Fibroblast of skin of abdomen (primary cell): ENCODE results near the gene TRIOBP.
"Not testable (repeated sequence)": the region's sequence is repeated elsewhere in the genome, so short reads cannot be mapped to it uniquely, and the experiment has no call there.

ENCODE experiments used
- DNase-seq: peaks from one replicate; pipeline ENCODE4 v3.0.0-alpha.2; 2013

The TRIOBP gene

GRCh38 chr22:37694131-37694530 is 2.7 kb upstream of the TRIOBP start:
- DNase-seq: not testable (repeated sequence)

GRCh38 chr22:37696260-37696656 is 590 bp upstream of the TRIOBP start:
- not testable (repeated sequence) for DNase-seq

- no peak for DNase-seq
Measured at GRCh38 chr22:37697538-37697835, 639 bp downstream of the TRIOBP start.

GRCh38 chr22:37701141-37701786 is 4.4 kb downstream of the TRIOBP start:
- DNase-seq: no peak

- no peak for DNase-seq
Measured at GRCh38 chr22:37703906-37704305, 7.1 kb downstream of the TRIOBP start.

GRCh38 chr22:37704645-37705044 is 7.8 kb downstream of the TRIOBP start:
- DNase-seq: no peak

GRCh38 chr22:37705205-37705604 is 8.4 kb downstream of the TRIOBP start:
- no peak for DNase-seq

GRCh38 chr22:37708580-37709444 is 12.0 kb downstream of the TRIOBP start:
- no peak for DNase-seq

GRCh38 chr22:37709445-37709765 is 12.6 kb downstream of the TRIOBP start:
- DNase-seq: no peak

- no peak for DNase-seq
Measured at GRCh38 chr22:37710675-37711074, 13.8 kb downstream of the TRIOBP start.

GRCh38 chr22:37711490-37711889 is 14.6 kb downstream of the TRIOBP start:
- no peak for DNase-seq

- DNase-seq: no peak
Measured at GRCh38 chr22:37713761-37714160, 16.9 kb downstream of the TRIOBP start.

- DNase-seq: no peak
Measured at GRCh38 chr22:37714634-37715033, 17.8 kb downstream of the TRIOBP start.

GRCh38 chr22:37715760-37716159 is 18.9 kb downstream of the TRIOBP start:
- no peak for DNase-seq

GRCh38 chr22:37716708-37717107 is 19.9 kb downstream of the TRIOBP start:
- peak; percentile 35 for DNase-seq

- not testable (repeated sequence) for DNase-seq
Measured at GRCh38 chr22:37717235-37717634, 20.4 kb downstream of the TRIOBP start.

- DNase-seq: not testable (repeated sequence)
Measured at GRCh38 chr22:37717746-37718305, 21.0 kb downstream of the TRIOBP start.

GRCh38 chr22:37725551-37726240 is 28.8 kb downstream of the TRIOBP start:
- no peak for DNase-seq

- DNase-seq: no peak
Measured at GRCh38 chr22:37726241-37726887, 29.5 kb downstream of the TRIOBP start.

- DNase-seq: no peak
Measured at GRCh38 chr22:37728620-37729019, 31.8 kb downstream of the TRIOBP start.

GRCh38 chr22:37731804-37732471 is 35.1 kb downstream of the TRIOBP start:
- DNase-seq: no peak
